Left colon (tissue), 2 donors: Measurements from ENCODE around the gene AKT1S1. TPM values are rescaled to one million over a fixed set of nuclear protein-coding genes. Genes with fewer than 3 reads are reported as not detected.

Experiments
- ATAC-seq: fragments of 200-7000 bp; cut with Tn5 transposase; one replicate; pipeline ENCODE4 v1.9.1; 2020; ENCODE audit warnings: mild to moderate bottlenecking, moderate library complexity
- DNase-seq, 2 donors: peaks; one replicate each; pipeline ENCODE4 v3.0.0-alpha.2; 2020
- intact Hi-C, 2 donors: fragments of 100-400 bp; cut with DNase I in 1 of 2; cut with micrococcal nuclease in 1 of 2; formaldehyde crosslinking; loops; one replicate each; pipeline versions ENCODE4 v1.11.2 to v1.14.0; 2022; cut with DNase I, micrococcal nuclease
- total RNA-seq, 2 donors: library from RNA; stranded (reverse); fragmentation: NEBNext Ultra II Directional; extraction: Animal tissue kit (Norgen Biotek cat#: 25700); gene quantifications; one replicate each; pipeline ENCODE4 v1.2.1, GENCODE V29; 2021
- donor health status: DM: no; HTN: no; CAD: no.
- donor health status: DM: yes; HTN: yes; CAD: no.

AKT1S1 gene
- total RNA-seq, 2 donors from 2014 or later, result 30.3 to 43.3 TPM

DNA sequence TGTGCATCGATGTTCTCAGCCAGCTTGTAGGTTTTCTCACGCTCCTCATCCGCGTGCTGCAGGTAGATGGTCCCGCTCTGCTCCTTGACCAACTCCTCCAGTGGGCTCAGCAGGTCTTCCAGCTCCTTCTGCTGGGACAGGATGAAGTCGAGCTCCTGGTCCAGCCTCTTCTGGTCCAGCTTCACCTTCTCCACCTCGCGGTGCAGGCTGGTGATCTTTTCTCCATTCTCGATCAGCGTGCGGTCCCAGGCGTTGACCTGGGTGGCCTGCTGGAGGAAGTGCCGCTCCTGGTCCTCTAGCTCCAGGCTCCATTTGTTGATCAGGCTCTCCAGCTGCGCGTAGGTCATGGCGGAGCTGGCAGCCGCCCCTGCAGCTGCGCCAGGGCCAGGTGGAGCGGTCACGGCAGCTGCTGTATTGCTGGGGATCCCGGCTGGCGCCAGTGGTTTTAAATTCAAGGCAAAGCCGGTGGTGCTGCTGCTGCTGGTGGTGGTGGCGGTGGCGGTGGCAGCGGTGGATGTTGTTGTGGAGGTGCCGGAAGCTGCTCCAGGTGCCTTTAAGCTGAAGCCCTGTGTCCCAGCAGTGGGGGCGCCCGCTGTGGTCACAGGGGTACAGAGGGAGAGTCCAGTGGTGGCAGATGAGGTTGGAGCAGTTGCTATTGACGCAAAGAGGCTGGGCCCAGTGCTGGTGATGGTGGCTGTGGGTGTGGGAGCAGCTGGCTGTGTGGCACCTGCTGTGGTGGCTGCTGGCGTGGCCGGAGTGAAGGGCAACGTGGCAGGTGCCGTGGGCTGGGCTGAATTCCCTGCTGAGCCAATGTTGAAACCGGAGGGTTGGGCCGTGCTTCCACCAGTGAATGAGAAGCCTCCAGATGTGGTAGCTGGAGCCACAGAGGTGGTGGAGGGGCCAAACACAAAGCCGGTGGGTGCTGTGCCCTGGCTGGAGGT is 31.6 kb upstream of the AKT1S1 start:
- DNase-seq (no peak), ATAC-seq (no peak)
- intact Hi-C loops, result no loop called here

DNA sequence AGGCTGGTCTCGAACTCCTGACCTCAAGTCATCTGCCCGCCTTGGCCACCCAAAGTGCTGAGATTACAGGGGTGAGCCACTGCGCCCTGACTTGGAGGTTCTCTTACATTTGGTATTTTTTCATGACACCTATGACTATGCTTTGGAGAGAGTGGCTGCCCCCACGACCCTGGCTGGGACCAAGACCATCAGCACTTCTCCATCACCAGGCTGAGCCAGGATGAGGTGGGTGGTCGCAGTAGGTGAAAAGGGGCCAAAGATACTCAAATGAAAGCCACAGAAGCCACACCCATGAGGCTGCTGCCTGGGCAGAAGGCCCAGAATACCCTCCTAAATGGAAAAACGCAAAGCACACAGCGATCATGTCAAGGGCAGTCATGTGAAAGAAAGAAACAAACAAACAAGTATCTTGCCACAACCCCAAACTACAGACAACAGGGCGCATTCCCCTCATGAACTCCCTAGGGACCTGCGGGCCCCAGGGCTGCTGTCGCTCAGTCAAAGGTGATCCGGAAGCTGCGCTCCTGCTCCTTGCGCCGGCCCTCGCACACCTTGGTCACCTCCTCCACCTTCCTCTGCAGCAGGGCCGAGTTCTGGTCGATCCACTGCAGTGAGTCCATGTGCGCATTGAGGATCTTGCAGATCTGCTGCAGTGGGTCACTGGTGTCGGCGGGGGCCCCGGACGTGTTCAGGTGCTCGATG is 30.7 kb upstream of the AKT1S1 start:
- DNase-seq, result no peak
- no peak for ATAC-seq
- intact Hi-C loops, result no loop called here

DNA sequence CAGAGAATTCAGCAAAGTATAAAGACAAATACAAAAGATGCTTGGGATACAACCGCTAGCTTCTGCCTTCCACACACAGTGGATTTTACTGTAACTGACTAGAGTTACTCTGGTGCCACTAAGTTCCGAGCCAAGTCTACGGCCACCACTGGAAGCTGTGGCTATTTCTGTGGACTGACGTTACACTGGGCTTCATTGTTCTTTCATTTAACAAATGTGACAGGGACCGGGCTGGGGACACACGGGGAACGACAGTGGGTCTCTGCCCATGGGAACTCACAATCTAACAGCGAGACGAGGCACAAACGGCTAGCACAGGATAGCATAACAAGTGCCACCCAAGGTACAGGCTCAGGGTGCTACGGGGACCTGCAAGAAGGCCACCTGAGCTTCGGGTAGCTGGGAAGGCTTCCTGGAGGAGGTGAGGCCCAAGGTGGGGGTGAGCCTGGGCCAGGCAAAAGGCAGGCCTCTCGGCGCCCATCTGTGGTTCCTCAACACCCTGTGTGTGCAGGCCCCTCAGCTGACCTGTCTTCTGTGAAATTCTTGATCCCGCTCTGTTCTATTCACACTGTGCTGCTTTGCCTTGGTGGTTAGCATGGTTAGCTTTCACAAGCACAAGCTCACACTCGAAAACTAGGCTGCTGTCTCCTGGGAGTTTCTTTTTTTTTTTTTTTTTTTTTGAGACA is 29.9 kb upstream of the AKT1S1 start:
- intact Hi-C loops, result no loop called here
- ATAC-seq, result no peak
- DNase-seq, result no peak

DNA sequence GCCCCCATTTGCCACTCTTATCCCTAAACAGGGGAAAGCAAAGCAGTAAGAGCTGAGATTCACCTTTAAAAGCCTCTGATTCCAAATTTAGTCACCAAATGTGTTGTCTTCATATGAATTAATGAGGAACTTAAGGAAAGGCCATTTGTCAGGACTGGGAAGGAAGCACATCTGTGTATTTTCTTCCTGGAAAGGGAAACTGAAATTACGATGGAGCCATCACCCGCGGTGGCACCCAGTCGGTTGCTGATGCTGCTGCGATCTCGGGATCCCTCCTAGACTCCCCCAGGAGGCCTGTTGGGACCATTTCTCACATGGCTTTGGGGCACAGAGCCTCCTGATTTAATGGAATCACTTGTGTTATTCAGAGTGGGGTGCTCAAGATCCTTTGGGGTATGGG is 27.0 kb upstream of the AKT1S1 start:
- DNase-seq (no peak), ATAC-seq (no peak)
- intact Hi-C loops, result no loop called here

DNA sequence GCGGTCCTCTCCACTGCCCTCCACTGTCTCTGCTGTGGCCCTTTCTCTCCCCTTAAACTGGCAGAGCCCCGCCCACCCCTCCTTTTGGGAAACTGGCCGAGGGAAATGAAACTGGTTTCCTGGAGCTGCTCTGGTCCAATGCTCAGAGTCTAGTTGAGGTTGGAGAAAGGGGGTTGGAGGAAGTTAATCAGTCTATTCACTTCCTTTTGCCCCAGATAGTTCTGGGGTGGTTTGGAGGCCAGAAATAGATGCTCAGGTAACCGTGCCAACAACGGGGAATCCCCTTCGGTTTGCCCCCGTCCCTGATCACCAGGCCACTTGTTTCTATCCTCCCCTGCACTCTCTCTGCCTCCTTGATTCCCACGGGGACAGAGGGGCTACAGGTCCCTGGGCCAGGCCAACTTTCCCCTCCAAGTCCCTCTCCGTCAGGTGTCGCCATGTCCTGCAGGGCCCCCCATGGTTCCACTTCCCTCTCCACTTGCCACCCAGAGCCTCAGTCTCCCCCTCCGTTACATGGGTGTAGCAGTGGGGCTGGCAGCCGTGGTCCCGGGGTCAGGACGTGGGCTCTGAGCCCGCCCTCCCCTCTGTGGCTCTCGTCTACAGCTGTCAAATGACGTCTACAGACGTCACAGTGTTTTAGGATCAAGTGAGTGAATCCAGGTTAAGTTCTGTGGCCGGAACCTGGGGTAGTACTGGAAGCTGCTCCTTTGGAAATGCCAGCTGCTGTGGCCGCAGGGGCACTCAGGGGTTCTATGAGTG is 19.9 kb upstream of the AKT1S1 start, which contains the start of gene IL4I1:
TSS of gene IL4I1 (minus strand) at position 25 of the 759 bp plus-strand sequence. CDS start 727 bp downstream, outside the sequence.
- DNase-seq, result peak in 1 of 2 donors; percentile 51
- intact Hi-C loops, result no loop called here
- ATAC-seq, result peak; percentile 39

DNA sequence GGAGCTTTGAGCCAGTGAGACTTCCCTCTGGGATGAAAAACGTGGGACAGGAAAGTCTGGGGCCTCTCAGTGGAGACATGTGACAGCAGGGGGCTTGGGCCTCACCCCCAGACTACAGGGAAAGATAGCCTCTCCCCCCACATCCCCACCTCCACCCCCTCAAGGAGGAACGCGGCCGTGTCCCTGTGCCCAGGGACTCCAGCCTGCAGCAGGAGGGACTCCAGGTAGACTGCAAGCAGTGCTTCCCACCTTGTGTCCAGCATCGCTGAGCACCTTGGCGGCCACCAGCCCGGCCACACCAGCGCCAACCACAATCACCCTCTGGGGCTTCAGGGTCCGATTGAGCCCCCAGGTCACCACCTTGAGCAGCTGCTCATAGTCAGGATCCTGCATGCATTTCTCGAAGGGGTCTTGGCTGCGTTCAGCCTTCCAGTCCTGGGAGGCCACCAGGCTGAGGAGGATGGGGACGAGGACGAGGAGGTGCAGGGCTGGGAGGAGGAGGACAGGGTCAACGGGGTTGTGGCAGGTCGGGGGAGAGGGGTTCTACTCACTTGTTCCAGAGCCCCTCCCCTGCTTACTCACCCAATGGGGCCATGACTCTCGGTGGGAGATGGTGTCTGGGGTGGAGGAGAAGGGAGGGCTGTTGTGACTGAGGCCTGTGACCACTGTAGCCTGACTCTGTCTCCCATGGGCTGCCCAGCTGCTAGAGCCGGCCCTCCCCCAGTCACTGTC is 18.6 kb upstream of the AKT1S1 start:
- DNase-seq (no peak), ATAC-seq (no peak)
- intact Hi-C loops, result no loop called here

DNA sequence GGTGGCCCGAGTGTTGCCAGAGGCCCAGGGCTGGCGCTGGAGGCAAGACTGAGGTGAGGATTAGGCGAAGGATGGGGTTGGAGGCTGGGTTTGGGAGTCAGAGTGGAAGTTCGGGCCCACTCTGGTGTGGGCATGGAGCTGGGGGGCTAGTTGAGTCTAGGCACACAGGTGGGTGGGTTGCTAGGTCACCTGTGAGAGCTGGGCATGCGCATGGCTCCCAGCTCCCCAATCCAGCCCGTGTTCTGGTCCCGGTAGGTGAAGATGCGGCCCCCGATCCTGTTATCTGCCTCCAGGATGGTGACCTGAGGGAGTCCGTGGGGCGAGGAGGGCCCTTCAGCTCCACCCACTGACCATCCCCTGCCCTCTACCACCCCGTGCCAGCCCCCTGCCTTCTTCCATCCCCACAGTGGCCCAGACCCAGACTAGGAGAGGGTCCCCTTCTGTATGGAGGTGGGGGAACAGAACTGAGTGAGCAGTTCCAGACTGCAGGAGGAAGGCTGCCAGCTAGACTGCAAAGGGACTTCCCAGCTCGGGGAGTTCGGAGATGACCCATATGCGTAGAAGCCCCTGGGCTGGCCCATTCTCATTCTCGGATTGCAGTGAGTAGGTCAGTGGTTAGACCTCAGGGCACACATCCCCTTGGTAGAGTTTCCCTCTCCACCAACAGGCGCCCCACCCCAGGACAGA is 17.9 kb upstream of the AKT1S1 start:
- ATAC-seq (no peak), DNase-seq (no peak)
- intact Hi-C loops, result no loop called here

DNA sequence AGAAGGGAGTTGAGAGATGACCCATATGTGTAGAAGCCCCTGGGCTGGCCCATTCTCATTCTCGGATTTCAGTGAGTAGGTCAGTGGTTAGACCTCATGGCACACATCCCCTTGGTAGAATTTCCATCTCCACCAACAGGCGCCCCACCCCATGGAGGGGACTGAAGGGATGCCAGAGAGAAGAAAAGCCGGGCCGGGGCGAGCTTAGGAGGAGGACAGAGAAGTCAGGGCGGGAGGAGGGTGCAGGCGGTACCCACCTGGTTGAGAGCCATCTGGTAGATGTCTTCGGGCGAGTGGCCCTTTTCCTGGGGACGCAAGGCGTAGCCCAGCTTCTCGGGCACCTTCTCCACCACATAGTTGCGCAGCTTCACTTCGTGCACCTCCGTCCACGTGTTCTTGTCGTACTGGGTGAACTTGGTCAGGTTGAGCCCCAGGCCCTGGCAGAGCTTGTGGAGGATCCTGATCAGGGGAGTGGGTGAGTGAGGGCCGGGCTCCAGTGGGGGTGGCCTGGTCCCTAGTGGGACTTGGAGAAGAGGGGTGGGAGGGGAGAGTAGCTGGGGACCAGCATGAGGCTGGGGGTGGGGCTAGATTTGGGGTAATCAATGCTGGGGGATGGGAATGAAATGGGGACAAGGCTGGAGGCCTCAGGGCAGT is 17.0 kb upstream of the AKT1S1 start:
- DNase-seq, result no peak
- intact Hi-C loops, result no loop called here
- ATAC-seq, result no peak

DNA sequence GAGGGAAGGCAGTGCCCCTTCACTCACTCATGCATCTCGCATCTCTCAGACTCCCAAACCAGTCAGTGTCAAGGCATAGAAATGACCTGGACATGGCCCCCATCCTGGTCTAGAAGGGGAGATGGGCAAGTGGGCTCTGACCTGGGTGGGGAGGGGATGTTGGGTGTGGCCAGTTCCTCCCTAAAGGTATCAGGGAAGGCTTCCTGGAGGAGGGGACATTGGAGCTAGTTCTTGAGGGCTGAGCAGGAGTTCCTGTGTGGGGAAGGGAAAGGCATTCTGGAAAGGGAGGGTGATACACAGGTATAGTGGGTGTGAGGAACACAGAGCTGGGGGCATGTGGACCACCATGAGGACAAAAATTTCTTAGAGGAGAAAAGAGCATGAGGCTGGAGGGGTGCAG is 15.6 kb upstream of the AKT1S1 start:
- DNase-seq, result no peak
- ATAC-seq, result no peak
- intact Hi-C loops, result no loop called here

DNA sequence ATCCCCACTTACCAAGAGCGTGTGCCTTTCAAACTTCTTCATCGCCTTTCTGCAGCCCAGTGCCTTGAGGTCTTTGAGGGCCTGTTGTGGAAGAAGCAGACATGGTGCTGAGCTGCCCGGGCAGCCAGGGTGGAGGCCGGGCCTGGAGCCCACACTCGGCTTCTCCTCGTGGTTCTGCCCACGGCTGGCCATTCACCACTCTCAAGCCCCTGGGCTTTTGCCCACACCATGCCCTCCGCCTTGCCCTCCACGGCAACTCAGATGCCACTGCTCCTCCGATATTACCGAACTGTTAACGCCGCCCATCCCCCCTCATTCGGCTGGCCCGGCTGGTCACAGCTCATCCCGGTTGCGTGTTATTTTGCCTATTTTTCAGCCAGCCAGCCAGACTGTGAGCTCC is 14.2 kb upstream of the AKT1S1 start:
- intact Hi-C loops, result no loop called here
- ATAC-seq (no peak), DNase-seq (no peak)

DNA sequence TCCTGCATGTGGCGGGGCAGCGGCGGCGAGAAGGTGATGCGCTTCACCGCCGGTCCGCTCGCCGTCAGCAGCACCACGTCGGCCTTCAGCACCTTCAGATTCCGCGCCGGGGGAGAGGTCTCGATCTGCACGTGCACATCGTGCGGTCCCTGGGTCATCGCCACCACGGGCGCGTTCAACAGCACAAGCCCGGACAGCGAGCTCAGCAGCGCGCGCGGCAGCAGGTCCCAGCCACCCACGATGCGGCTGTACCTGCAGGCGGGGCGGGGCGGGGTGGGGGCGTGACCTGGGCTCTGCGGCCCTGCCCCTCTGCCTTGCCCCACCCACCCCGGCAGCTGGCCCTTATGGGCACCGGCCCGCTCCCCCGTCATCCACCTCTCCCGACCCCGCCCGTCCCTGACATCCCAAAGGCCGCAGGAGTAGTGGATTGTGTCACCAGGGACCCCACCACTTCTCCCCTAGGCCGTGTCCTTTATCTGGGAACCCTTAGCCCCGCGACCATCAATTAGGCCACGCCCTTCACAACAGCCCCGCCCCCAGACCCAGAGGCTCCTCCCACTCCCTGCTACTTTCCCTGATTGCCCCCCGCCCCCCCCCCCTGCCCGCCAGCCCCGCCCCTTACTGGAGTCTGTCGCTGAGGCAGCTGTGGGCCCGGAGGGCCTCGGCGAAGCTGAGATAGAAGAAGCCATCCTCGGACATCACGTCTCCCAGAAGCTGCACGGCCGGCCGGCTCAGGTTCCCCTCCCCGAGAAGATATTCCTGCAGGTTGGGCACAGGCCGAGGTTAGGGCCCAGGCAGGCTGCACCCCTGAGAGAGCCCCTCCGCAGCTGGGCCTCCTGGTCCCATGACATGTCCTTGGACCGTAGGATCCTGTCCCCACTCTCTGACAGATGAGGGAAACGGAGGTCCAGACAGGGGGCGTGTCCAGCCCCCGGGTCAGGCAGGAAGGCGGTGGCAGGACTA is 13.5 kb upstream of the AKT1S1 start:
- intact Hi-C loops, result no loop called here
- ATAC-seq, result peak; percentile 81
- peak in 1 of 2 donors; percentile 76 for DNase-seq

DNA sequence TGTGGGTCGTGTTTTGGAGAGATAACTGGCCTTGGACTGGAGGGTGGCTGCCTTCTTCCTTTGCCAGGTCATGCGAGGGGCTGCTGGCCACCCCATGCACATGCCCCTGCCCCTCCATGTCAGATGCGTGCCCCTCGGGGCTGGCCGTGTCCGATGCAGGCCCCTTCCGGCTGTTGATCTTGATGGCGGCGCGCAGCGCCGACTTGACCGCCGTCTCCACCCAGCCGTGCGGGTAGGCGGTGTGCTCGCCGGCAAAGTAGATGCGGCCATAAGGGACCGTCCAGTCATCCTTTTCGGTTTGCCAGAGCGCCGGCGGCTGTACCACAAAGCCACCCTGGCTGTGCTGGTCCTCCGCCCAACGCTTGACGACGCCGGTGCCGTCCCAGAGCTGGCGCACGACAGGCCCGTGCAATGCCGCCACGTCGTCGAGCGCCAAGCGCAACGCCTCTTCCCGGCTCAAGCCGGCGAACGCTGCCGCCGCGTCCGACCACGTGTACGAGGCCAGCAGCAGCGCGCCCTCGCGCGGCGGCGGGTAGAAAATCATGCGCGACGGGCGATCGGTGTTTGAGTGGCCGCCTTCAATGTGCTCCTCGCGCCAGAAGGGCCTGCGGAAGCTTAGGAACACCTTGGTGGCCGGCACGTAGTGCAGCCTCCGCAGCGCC is 12.7 kb upstream of the AKT1S1 start:
- ATAC-seq, result peak; percentile 72
- intact Hi-C loops, result no loop called here
- peak; percentile 65 to 78 for DNase-seq

DNA sequence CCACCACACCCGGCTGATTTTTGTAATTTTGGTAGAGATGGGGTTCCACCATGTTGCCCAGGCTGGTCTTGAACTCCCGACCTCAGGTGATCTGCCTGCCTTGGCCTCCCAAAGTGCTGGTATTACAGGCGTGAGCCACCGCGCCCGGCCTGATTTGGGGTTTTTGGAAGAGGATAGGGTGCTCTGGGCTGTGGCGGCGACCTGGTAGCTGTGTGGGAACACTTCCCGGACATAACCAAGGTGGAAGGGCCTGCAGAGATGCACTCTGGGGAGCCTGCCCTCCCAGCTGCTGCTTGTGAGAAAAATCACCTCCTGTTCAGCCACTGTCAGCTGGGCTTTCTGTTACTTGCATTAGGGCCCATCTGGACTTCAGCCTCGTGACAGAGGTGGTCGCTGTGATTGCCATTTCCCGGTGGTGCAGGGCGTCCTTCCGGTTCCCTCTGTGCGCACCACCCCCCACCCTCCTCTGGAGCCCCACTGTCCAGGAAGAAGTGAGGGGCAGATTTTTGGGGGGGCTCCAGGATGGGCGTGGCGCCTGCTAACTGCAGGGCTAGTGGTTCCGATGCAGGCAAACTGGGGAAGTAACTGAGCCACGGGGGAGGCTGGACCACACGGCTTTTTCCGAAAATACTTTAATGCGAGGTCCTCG is 12.0 kb upstream of the AKT1S1 start:
- intact Hi-C loops, result no loop called here
- DNase-seq (no peak), ATAC-seq (no peak)

DNA sequence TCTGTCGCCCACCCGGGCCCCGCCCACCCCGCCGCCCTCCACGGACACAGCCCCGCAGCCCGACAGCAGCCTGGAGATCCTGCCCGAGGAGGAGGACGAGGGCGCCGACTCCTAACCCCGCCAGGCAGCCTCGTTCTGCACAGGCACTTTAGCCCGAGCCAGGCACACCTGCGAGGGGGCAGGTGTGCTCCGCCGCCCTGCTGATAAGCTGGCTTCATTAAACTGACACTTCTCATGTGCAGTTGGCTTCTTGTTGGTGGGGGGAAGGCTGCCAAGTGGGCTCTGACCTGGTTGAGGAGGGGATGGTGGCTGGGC is 11.3 kb upstream of the AKT1S1 start:
- DNase-seq, result no peak
- ATAC-seq, result no peak
- intact Hi-C loops, result no loop called here
